SU-DHL-6 (cell line): Measurements from ENCODE around the gene ASCC3.

ENCODE experiments used
- H2AFZ ChIP-seq: fragments of 200-600 bp; sonication (generic); 2 replicates; pipeline ENCODE4 v1.6.1; 2014; ENCODE audit warnings: low read depth, mild to moderate bottlenecking, moderate library complexity, mixed read lengths, antibody characterized with exemption, low read length; ENCODE audit not compliant: severe bottlenecking
- H3F3A ChIP-seq: fragments of 200-600 bp; shearing (Covaris generic); 2 replicates; pipeline ENCODE4 v1.6.0; 2016; ENCODE audit warnings: antibody characterized with exemption, mild to moderate bottlenecking; ENCODE audit not compliant: insufficient read depth
- H3K27ac ChIP-seq: fragments of 200-600 bp; sonication (generic); 2 replicates; pipeline ENCODE4 v1.5.1; 2016; ENCODE audit warnings: low read depth, mild to moderate bottlenecking, low read length, moderate library complexity, mixed read lengths
- H3K27me3 ChIP-seq: fragments of 200-600 bp; sonication (generic), shearing (Covaris generic); 2 replicates; pipeline ENCODE4 v1.6.0; 2014; ENCODE audit warnings: mild to moderate bottlenecking, low read length
- H3K36me3 ChIP-seq: fragments of 200-600 bp; sonication (generic); 2 replicates; pipeline ENCODE4 v1.6.1; 2014; ENCODE audit warnings: mild to moderate bottlenecking, low read length, mixed read lengths
- H3K4me2 ChIP-seq: fragments of 300-600, 200-600 bp; shearing (Covaris generic), sonication (generic); 2 replicates; pipeline ENCODE4 v1.6.0; 2014; ENCODE audit warnings: low read length, low read depth, mild to moderate bottlenecking; ENCODE audit not compliant: poor library complexity, severe bottlenecking
- H3K4me3 ChIP-seq: fragments of 200-600 bp; sonication (generic); 2 replicates; pipeline ENCODE4 v1.5.1; 2014; ENCODE audit warnings: antibody characterized with exemption, low read length, mild to moderate bottlenecking, mixed read lengths; ENCODE audit not compliant: insufficient read depth, poor library complexity, severe bottlenecking
- H3K79me2 ChIP-seq: fragments of 200-600 bp; sonication (generic); 2 replicates; pipeline ENCODE4 v1.6.1; 2014; ENCODE audit warnings: mild to moderate bottlenecking, low read length, moderate library complexity; ENCODE audit not compliant: insufficient read depth
- H3K9ac ChIP-seq: fragments of 200-600 bp; sonication (generic); 2 replicates; pipeline ENCODE4 v1.7.0; 2014; ENCODE audit warnings: mild to moderate bottlenecking, low read length
- H3K9me2 ChIP-seq: fragments of 200-600 bp; sonication (generic); replicated peaks from 2 replicates; pipeline ENCODE4 v1.6.1; 2014; ENCODE audit warnings: low read length; ENCODE audit not compliant: insufficient read depth
- H3K9me3 ChIP-seq: fragments of 200-600 bp; sonication (generic); 2 replicates; pipeline ENCODE4 v1.6.1; 2014; ENCODE audit warnings: low read length, mixed read lengths; ENCODE audit not compliant: insufficient read depth
- H4K20me1 ChIP-seq: fragments of 200-600 bp; sonication (generic); 2 replicates; pipeline ENCODE4 v1.6.1; 2014; ENCODE audit warnings: low read depth, mild to moderate bottlenecking, antibody characterized with exemption, low read length, moderate library complexity, mixed read lengths
- CTCF ChIP-seq: fragments of 200-600 bp; sonication (generic); IDR thresholded peaks from one replicate; pipeline ENCODE4 v1.5.1; 2017; ENCODE audit warnings: antibody characterized with exemption, mild to moderate bottlenecking, low read length, moderate library complexity; ENCODE audit not compliant: insufficient read depth, poor library complexity, severe bottlenecking
- EZH2phosphoT487 ChIP-seq: fragments of 200-600 bp; sonication (generic), shearing (Covaris generic); conservative IDR thresholded peaks from 2 replicates; pipeline ENCODE4 v1.6.1; 2018; ENCODE audit warnings: mild to moderate bottlenecking, antibody characterized with exemption, low read length, moderate library complexity, mixed read lengths

ASCC3 gene

DNA sequence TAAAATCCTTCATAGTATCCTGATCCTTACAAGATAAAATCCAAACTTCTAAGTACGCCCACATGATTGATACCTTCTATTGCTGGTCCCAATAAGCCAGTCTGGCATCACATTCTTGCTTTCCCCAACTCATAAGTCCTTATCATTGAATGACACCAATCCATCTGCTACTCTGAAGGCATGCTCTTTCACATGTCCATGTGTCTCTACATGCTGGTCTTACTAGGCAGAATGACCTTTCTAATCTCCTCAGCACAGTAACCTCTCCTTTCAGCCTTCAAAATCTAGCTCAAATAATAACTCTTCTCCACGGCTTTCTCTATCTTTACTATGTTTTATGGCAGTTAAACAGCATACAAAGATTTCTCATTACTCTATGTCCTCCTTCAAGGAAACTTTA lies 71.1 kb downstream of the ASCC3 start:
- Histone ChIP-seq H3K4me2 (no peak overlapping the region), H4K20me1 (no peaks in the 10 kb centered on the region; the same call in 1 of the 2 replicates), H3K27ac (no peak overlapping the region), H2AFZ (no peak overlapping the region), H3K79me2 (peaks cover 58% of the 10 kb centered on the region), H3F3A (peaks cover 4% of the 10 kb centered on the region; the same call in 1 of the 2 replicates), H3K9me3 (no peaks in the 10 kb centered on the region), H3K4me3 (no peak overlapping the region), H3K9ac (no peak overlapping the region), H3K9me2 (no peaks in the 10 kb centered on the region), H3K36me3 (peaks cover 4% of the 10 kb centered on the region; the same call in 1 of the 2 replicates), H3K27me3 (no peaks in the 10 kb centered on the region)
- TF ChIP-seq CTCF: no peak
- TF ChIP-seq EZH2phosphoT487: no peak

DNA sequence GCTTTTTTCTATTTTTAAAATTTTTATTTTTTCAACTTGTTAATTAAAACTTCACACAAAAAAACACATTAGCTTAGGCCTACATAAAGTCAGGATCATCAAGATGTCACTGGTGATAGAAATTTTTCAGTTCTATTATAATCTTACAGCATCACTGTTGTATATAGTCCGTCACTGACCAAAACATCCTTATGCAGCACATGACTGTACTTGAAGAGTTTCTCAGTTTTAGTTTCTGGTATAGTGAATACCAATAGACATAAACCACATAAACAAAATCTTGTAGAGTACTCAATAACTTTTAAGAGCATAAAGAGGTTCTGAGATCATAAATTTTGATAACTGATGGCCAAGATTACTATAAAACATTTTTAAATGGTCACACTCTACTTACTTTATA lies 71.8 kb downstream of the ASCC3 start:
- H3K36me3 ChIP-seq: peaks cover 4% of the 10 kb centered on the region; the same call in 1 of the 2 replicates
- peaks cover 51% of the 10 kb centered on the region for H3K79me2 ChIP-seq
- no peak overlapping the region for H3K4me3 ChIP-seq
- TF ChIP-seq CTCF (no peak), EZH2phosphoT487 (no peak)
- no peak overlapping the region for H3K27ac ChIP-seq
- no peak overlapping the region for H2AFZ ChIP-seq
- H4K20me1 ChIP-seq: no peaks in the 10 kb centered on the region; the same call in 1 of the 2 replicates
- H3K4me2 ChIP-seq: no peak overlapping the region
- H3K9me2 ChIP-seq: no peaks in the 10 kb centered on the region
- H3K27me3 ChIP-seq: no peaks in the 10 kb centered on the region
- H3K9me3 ChIP-seq: no peaks in the 10 kb centered on the region
- H3K9ac ChIP-seq: no peak overlapping the region
- peaks cover 4% of the 10 kb centered on the region; the same call in 1 of the 2 replicates for H3F3A ChIP-seq

DNA sequence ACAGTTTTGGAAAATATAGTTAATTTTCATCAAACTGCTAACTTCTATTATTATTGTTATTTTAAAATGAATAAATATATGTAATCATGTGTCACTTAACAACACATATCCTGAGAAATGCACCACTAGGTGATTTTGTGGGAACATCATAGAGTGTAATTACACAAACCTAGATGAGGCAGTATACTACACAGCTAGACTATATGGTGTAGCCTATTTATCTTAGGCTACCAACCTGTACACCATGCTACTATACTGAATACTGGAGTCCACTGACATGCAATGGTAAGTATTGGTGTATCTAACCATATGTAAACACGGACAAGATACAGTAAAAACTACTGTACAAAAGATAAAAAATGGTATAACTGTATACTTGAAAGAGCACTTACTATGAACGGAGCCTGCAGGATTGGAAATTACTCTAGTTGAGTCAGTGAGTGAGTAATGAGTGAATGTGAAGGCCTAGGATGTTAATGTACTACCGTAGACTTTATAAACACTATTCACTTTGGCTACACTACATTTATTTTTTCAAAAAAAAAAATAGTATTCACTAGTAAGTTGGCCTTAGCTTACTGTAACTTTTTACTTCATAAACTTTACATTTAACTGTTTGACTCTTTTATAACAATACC lies 72.4 kb downstream of the ASCC3 start:
- no peak for TF ChIP-seq EZH2phosphoT487
- no peak for TF ChIP-seq CTCF
- peaks cover 4% of the 10 kb centered on the region; the same call in 1 of the 2 replicates for H3K36me3 ChIP-seq
- H3K27me3 ChIP-seq: no peaks in the 10 kb centered on the region
- no peak overlapping the region for H3K4me2 ChIP-seq
- H3K9me3 ChIP-seq: no peaks in the 10 kb centered on the region
- H3F3A ChIP-seq: peaks cover 4% of the 10 kb centered on the region; the same call in 1 of the 2 replicates
- H4K20me1 ChIP-seq: no peaks in the 10 kb centered on the region; the same call in 1 of the 2 replicates
- no peak overlapping the region for H3K9ac ChIP-seq
- no peak overlapping the region for H3K4me3 ChIP-seq
- no peaks in the 10 kb centered on the region for H3K9me2 ChIP-seq
- H2AFZ ChIP-seq: no peak overlapping the region
- peaks cover 46% of the 10 kb centered on the region for H3K79me2 ChIP-seq
- H3K27ac ChIP-seq: no peak overlapping the region
